ENCODE data around the gene LDAF1.

Gene LDAF1

GRCh38 chr16:21156767-21157467 lies 1.6 kb upstream of the LDAF1 start:
- no peak for TF ChIP-seq MYC (IDR thresholded peaks at IDR 0.05; ENCODE audit: low read depth, low read length)
- peak; percentile 50 for TF ChIP-seq CTCF (IDR thresholded peaks at IDR 0.05; ENCODE audit: low read depth, low read length)
- no peak overlapping the region for H3K4me3 ChIP-seq (ENCODE audit: low read depth, low read length)
- peak; percentile 40 for DNase-seq (ENCODE audit: low read depth)

GRCh38 chr16:21157632-21158031 lies 842 bp upstream of the LDAF1 start:
- no peak for DNase-seq (ENCODE audit: low read depth)
- no peak overlapping the region for H3K4me3 ChIP-seq (ENCODE audit: low read depth, low read length)
- TF ChIP-seq CTCF (IDR thresholded peaks at IDR 0.05; ENCODE audit: low read depth, low read length) = no peak
- TF ChIP-seq MYC (IDR thresholded peaks at IDR 0.05; ENCODE audit: low read depth, low read length) = no peak
- TF ChIP-seq MAX (IDR thresholded peaks at IDR 0.05; ENCODE audit: low read depth, low read length) = no peak
- TF ChIP-seq POLR2A (IDR thresholded peaks at IDR 0.05; ENCODE audit: extremely low read depth, insufficient read length) = no peak

- peak; percentile 9 for DNase-seq (ENCODE audit: low read depth)
Observed at GRCh38 chr16:21159281-21159951, 942 bp downstream of the LDAF1 start.

GRCh38 chr16:21160276-21160675 lies 1.8 kb downstream of the LDAF1 start:
- H3K4me3 ChIP-seq (ENCODE audit: low read depth, low read length) = no peak overlapping the region
- no peak for DNase-seq (ENCODE audit: low read depth)
- TF ChIP-seq MAX (IDR thresholded peaks at IDR 0.05; ENCODE audit: low read depth, low read length) (no peak), MYC (IDR thresholded peaks at IDR 0.05; ENCODE audit: low read depth, low read length) (no peak), CTCF (IDR thresholded peaks at IDR 0.05; ENCODE audit: low read depth, low read length) (no peak), POLR2A (IDR thresholded peaks at IDR 0.05; ENCODE audit: extremely low read depth, insufficient read length) (no peak)

More at GRCh38 chr16:21159281-21159951, 942 bp downstream of the LDAF1 start:
- TF ChIP-seq POLR2A (IDR thresholded peaks at IDR 0.05; ENCODE audit: extremely low read depth, insufficient read length) (no peak), CTCF (IDR thresholded peaks at IDR 0.05; ENCODE audit: low read depth, low read length) (no peak), MYC (IDR thresholded peaks at IDR 0.05; ENCODE audit: low read depth, low read length) (no peak), MAX (IDR thresholded peaks at IDR 0.05; ENCODE audit: low read depth, low read length) (no peak)
- H3K4me3 ChIP-seq (ENCODE audit: low read depth, low read length) = peak overlapping the region; percentile 52

GRCh38 chr16:21161211-21161610 lies 2.7 kb downstream of the LDAF1 start:
- no peak for TF ChIP-seq MAX (IDR thresholded peaks at IDR 0.05; ENCODE audit: low read depth, low read length)
- no peak for TF ChIP-seq POLR2A (IDR thresholded peaks at IDR 0.05; ENCODE audit: extremely low read depth, insufficient read length)
- TF ChIP-seq CTCF (IDR thresholded peaks at IDR 0.05; ENCODE audit: low read depth, low read length) = no peak
- TF ChIP-seq MYC (IDR thresholded peaks at IDR 0.05; ENCODE audit: low read depth, low read length) = no peak
- no peak for DNase-seq (ENCODE audit: low read depth)
- H3K4me3 ChIP-seq (ENCODE audit: low read depth, low read length) = no peak overlapping the region
